HL-60/S4 (cell line): Measurements from ENCODE around the gene SLC24A3.

Experiments
- in situ Hi-C: fragments of 300-500 bp; cut with MboI; formaldehyde crosslinking; loops from 2 replicates; pipeline ENCODE4 v1.14.3; 2022; ENCODE audit warnings: low sequenced_read_pairs

SLC24A3 gene

DNA sequence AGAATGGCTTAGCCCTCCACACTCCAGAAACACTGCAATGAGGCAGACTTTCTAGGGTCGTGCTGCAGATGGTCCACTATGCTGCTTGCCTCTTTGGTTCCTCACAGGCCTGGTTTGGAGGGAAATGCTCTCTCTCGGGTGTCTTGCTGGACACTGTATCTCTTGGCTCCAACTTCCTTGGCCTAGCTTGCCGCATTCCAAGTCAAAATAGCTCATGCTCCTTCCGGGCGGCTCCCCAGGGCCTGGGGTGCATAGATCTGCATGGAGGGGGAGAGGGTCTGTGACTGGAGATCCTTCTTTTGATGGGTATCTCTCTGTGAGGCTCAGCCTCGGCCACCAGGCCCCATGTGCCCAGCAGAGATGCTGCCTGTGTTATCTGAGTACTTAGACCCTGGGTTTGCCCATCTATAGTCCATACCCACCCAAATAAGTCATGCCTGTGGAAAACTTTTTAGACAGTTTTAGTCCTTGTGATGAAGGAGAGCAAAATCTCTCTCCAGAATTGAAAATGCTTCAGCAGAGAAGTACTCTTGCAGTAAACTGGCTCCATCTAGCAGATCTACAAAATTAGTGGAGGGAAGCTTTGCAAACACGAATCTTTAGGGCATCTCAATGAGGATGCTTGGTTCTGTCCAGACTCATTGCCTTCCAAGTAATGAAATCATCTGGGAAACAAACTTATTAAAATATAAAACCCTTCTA, 281.5 kb downstream of the SLC24A3 start:
- in situ Hi-C loops: no loop called here

DNA sequence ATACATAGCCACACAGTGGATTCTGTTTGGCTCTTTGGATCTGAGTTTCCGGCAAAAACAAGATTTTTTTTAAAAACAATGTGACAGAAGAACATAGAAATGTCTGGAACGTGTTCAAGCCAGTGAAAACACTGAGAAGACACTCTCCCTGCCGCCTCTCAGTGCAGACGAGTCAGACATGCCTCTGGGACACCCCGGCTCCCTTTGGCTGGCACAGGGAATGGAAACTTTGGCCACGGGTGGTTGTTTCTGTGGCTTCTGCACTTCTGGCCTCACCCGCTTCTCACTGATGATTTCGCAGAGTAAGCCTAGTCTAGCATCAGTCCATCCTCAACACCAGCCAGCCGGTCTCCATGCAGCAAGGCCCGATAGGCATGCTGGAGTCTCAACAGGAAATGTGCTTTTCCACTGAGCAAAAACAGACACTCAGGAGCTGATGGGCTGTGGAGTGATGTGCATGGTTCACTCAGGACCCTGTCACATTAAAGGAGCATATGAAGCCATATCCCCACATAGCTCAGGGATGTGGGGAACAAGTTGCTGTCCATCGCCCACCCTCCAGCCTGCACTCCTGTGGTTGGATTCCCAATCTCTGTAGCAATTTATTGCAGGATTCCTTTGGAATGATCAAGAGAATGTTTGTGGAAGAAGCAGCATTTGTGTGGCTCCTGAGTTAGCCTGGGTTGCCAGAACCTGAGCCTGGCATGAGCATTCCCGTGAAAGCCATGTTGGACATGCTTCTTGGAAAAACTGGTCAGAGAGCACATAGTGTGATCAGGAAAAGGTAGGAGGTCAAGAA, 283.7 kb downstream of the SLC24A3 start:
- in situ Hi-C loops: no loop called here

DNA sequence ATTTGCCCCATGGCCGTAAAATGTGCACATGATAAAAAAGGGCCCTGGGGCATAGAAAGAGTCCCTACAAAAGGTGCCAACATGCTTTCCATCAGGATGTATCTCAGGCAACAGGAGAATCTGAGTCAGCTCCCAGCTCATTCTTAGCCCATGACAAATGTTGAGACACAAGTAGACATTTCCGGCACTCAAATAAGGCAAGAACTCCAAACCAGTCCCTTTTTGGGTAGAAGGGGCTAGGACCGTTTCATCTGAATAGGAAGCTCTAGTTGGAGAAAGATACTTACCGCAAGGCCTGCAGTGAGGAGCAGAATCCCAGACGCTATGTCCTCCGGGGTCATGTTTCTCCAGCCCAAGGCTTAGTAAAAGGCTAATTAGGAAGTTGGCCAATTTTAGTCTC, 284.6 kb downstream of the SLC24A3 start:
- in situ Hi-C loops: no loop called here

- in situ Hi-C loops: no loop called here
Measured at GRCh38 chr20:19498756-19499155, 286.3 kb downstream of the SLC24A3 start.

GRCh38 chr20:19501476-19502115, 289.2 kb downstream of the SLC24A3 start:
- in situ Hi-C loops: no loop called here

DNA sequence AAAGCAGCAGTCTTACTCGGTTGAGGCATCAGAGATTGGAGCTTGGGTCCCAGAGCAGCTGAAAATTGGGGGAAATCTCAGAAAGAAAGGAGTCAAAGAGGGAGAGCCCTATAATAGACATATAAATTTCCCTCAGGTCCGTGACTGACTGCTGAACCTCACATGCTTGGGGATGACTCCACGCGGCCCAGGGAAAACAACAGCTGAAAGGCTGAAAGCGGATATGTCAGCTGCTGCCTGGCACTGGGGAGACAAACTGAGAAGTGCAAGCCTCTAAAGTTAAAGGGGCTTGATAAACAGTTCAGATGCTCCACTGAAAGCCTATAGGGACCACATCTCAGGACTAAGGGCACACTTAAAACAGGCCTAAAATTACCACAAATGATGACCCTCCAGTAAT, 289.7 kb downstream of the SLC24A3 start:
- in situ Hi-C loops: no loop called here

DNA sequence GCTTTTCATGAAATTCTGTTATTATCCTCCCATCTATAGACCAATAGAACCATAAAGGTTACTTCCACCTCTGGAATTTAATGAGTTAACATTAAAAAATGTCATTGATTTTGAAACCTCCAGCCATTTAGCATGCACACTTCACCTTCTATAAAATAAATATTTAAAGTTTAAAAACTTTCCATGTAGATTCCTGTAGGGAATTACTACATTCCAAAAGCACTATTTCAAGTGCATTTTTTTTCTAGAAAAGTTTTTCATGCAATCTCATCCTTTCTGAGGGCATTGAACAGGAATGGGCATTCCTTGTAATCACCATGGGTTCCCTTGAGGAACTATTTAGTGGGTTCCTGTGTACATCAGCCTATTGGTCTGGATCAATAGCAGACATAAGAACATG, 291.8 kb downstream of the SLC24A3 start:
- in situ Hi-C loops: no loop called here

- in situ Hi-C loops: no loop called here
Measured at GRCh38 chr20:19506021-19506420, 293.6 kb downstream of the SLC24A3 start.

GRCh38 chr20:19508449-19508848, 296.0 kb downstream of the SLC24A3 start:
- in situ Hi-C loops: no loop called here

DNA sequence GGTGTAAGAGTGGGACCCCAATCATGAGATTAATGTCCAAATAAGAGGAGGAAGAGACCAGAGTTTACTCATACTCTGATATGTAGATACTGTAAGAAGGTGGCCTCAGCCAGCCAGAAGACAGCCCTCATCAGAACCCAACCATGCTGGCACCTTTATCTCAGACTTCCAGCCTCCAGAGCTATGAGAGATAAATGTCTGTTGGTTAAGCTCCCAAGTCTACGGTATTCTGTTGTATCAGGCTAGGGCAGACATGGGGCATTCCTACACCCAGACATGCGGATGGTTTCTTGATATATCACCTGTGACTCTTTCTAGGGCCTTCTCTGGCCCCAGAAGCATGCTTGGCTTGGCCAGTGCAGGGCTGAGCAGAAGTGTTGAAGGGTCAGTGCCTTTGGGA, 298.2 kb downstream of the SLC24A3 start:
- in situ Hi-C loops: no loop called here

DNA sequence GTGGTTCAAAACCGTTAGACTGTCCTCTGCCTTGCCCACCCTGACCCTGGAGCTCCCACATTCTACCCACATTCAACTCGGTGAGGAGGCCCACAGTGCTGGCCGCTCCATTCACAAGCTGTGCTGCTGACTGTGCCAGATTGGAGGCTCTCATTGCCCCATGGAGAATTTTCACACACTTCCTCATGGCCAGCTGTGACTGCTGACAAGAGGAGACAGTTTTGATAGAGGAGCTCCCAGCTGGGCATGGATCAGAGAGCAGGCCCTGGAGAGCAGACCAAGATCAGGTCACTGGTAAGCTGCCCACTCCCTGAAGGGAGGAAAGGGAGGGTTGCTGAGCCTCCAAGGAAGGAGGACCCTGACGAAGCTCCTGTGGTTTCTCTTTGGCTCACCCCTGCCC, 299.5 kb downstream of the SLC24A3 start:
- in situ Hi-C loops: no loop called here

DNA sequence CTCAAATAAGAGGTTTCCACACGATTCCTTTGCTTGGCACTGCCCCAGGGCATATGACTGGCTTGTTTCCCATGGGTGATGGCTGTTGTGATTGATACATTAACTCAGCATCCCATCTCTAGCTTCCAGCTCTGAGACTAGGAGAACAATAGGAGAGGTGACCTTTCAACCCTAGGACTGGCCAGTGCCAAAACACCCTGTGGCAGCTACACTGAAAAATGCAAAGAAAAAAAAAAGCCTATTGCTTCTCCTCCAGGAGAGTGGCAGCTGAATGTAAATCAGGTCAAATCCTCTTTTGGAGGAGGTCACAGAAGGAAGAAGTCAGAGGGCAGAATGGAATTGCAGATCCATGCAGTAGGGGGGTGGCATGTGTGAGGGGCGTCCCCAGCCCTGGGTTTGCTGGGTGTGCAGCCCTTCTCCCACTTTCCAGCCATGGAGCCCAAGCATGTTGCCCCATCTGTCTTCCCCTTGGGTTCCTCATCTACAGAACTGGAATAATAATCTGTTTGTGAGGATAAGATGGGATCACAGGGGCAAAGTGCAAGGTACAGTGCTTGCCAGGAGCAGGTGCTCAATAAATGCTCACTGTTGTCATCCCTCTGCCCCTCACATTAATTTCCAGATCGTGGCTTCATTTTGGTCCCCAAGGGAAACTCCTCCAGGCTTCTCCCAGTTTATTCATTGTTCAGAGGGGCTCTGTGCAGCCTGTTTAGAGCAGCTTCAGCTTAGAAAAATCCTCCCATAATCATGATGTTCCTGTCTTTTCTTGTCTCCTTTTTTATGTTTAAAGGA, 300.6 kb downstream of the SLC24A3 start:
- in situ Hi-C loops: no loop called here

DNA sequence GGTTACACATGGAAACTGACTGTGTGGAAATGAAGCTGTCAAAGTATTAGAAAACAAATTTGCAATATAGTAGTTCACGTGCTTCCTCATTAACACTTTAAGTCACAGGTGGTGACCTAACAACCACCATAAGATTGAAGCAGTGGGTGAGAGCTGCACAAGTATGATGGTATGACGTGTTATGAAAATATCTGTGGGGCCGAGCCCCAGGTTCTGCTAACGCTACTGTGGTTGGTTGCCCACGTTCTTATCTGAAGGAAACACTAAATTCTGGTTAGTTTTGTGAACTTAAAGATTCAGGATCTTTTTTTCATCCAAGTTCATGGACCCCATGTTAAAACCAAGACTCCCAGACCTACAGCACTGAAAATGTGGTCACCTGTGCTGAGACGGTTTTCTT, 302.6 kb downstream of the SLC24A3 start:
- in situ Hi-C loops: no loop called here

DNA sequence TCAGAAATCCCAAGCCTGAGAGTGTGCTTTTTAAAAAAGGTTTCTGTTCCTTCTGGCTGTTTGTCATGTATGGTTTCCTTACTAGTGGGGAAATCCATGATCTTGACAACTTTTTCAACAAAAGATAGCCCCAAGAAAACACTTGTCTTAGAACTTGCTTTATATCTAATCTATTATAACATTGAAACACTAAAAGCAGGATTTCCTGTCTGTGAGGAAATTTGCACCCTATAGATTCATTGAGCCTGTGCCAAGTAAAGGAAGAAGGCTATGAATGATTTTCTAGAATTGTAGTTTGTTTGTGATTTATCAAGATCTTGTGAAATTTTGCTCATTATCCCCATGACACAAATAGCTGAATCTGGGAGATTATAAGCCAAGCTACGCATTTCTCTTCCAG, 307.0 kb downstream of the SLC24A3 start:
- in situ Hi-C loops: no loop called here

- in situ Hi-C loops: no loop called here
Measured at GRCh38 chr20:19520261-19520660, 307.8 kb downstream of the SLC24A3 start.

- in situ Hi-C loops: no loop called here
Measured at GRCh38 chr20:19522071-19522801, 309.8 kb downstream of the SLC24A3 start.

DNA sequence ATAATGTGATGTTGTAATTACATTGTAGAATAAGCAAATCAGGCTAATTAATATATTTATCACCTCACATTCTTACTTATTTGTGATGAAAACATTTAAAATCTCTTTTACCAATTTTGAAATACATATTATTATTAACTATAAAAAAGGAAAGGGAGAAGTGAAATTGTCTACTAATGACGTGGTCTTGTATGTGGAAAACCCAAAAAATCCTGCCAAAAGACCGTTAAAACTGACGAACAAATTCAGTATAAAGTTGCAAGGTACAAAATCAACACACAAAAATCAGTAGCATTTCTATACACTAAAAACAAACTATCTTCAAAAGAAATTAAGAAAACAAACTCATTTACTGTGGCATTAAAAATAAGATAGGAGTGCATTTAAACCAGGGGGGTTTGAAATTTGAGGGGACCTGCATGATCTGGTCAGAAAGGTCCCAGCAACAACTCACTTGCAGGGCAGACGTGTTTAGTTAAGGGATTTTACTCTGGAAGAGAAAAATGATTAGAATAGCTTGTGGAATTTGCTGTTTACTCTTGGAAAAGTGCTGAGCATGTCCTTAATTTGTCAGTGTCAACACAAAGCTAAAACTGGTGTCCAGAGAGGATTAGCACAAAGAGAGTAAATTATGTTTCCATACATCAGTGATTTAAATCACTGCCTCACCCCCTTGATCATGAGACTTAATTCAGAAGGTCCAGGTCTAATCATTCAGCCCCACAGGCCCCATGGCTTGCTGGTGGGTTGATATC, 310.6 kb downstream of the SLC24A3 start:
- in situ Hi-C loops: no loop called here

DNA sequence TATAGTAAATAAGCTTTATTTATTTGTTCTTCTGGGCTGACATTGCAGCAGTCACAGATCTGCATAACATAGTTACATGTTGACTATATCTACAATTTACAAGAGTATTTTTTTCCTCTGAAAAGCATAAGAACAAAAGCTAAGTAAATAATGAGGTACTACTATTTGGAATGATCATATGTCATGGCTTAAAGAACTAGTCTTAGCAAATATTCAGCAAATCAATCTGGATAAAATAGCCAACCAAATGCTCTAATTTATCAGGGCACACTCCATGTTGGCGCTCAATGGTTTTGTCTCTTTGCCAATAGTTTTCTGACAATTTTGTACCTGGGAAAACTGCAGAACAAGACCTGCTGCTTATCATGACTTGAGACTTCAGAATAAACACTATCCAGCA, 312.2 kb downstream of the SLC24A3 start:
- in situ Hi-C loops: no loop called here

DNA sequence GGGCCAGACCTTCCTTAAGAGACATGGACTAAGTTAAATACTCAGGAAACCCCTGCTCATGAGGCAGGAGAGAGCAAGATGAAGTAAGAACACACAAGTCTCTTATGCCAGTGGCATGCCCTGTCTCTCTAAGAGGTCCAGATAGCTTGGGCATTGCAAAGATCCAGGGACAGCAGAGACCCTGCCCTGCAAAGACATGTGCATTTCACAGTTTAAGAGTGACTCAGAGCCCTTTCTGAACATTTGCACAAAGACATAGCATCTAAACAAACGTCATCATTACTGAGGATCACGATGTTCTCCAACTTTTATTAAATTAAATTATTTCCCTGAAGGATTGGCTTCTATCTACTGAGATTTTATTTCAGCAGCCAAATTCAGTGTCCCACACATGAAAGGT, 315.1 kb downstream of the SLC24A3 start:
- in situ Hi-C loops: no loop called here
